Astrocyte of the cerebellum (primary cell): ENCODE measurements around the gene FBXO4.

Experiments used
- DNase-seq: peaks from one replicate; pipeline ENCODE4 v3.0.0-alpha.2; 2011; ENCODE audit warnings: low read depth
- H3K4me3 ChIP-seq: 2 replicates; pipeline ENCODE4 v1.5.1; 2011; ENCODE audit warnings: mild to moderate bottlenecking, low read depth, low read length, moderate library complexity
- CTCF ChIP-seq: IDR thresholded peaks from 2 replicates; pipeline ENCODE4 v1.5.1; 2012; ENCODE audit warnings: low read length, low read depth, moderate library complexity, mild to moderate bottlenecking; ENCODE audit errors: missing control alignments
- in situ Hi-C: cut with HindIII; loops from 2 replicates; pipeline ENCODE4 v1.10.0; 2017; ENCODE audit warnings: low sequenced_read_pairs

Gene FBXO4

GRCh38 chr5:41896230-41896629, 28.9 kb upstream of the FBXO4 start:
- H3K4me3 ChIP-seq = no peak overlapping the region
- no peak for TF ChIP-seq CTCF
- in situ Hi-C loops = no loop called here
- no peak for DNase-seq

- no peak for TF ChIP-seq CTCF
- DNase-seq = no peak
- peak overlapping the region; percentile 85 for H3K4me3 ChIP-seq
- in situ Hi-C loops = no loop called here
These were observed 21.6 kb upstream of the FBXO4 start for GRCh38 chr5:41903382-41903891.

- TF ChIP-seq CTCF = no peak
- peak within 1 kb of the TSS; percentile 85 for H3K4me3 ChIP-seq
- in situ Hi-C loops = no loop called here
- peak; percentile 99 for DNase-seq
These were observed 20.9 kb upstream of the FBXO4 start, which contains the start of gene RIMOC1 for GRCh38 chr5:41903892-41904799. TSS of gene RIMOC1 (plus strand) at chr5:41904344. CDS start at chr5:41904368, 24 bp downstream.

- no peak for TF ChIP-seq CTCF
- H3K4me3 ChIP-seq = no peak overlapping the region
- in situ Hi-C loops = no loop called here
- DNase-seq = no peak
These were observed 18.9 kb upstream of the FBXO4 start for GRCh38 chr5:41906151-41906550.

- TF ChIP-seq CTCF = no peak
- DNase-seq = peak; percentile 22
- in situ Hi-C loops = no loop called here
- H3K4me3 ChIP-seq = no peak overlapping the region
These were observed 16.6 kb upstream of the FBXO4 start for GRCh38 chr5:41908374-41909079.

GRCh38 chr5:41918105-41918504, 7.0 kb upstream of the FBXO4 start:
- in situ Hi-C loops = no loop called here
- no peak for TF ChIP-seq CTCF
- no peak for DNase-seq
- no peak overlapping the region for H3K4me3 ChIP-seq
